ENCODE results near the gene ADRA2B.
"Not testable (repeated sequence)": the region's sequence is repeated elsewhere in the genome, so short reads cannot be mapped to it uniquely, and the experiment has no call there.

ADRA2B gene

GRCh38 chr2:96085541-96086355, 30.6 kb downstream of the ADRA2B start:
- no peak for DNase-seq

GRCh38 chr2:96084858-96085518, 31.4 kb downstream of the ADRA2B start:
- DNase-seq, result not testable (repeated sequence)

GRCh38 chr2:96083989-96084857, 32.1 kb downstream of the ADRA2B start:
- DNase-seq, result no peak

- no peak for DNase-seq
Measured at GRCh38 chr2:96083064-96083939, 33.1 kb downstream of the ADRA2B start.

- DNase-seq, result no peak
Measured at GRCh38 chr2:96082211-96083063, 33.9 kb downstream of the ADRA2B start.

- no peak for DNase-seq
Measured at GRCh38 chr2:96081042-96081441, 35.3 kb downstream of the ADRA2B start.

GRCh38 chr2:96075199-96075771, 41.1 kb downstream of the ADRA2B start:
- DNase-seq, result no peak

- DNase-seq, result no peak
Measured at GRCh38 chr2:96074156-96074555, 42.2 kb downstream of the ADRA2B start.

GRCh38 chr2:96073170-96073775, 43.1 kb downstream of the ADRA2B start:
- DNase-seq, result no peak

- DNase-seq, result no peak
Measured at GRCh38 chr2:96072746-96073145, 43.6 kb downstream of the ADRA2B start.

GRCh38 chr2:96071977-96072491, 44.3 kb downstream of the ADRA2B start:
- not testable (repeated sequence) for DNase-seq

GRCh38 chr2:96071087-96071976, 45.0 kb downstream of the ADRA2B start:
- not testable (repeated sequence) for DNase-seq

- not testable (repeated sequence) for DNase-seq
Measured at GRCh38 chr2:96070351-96070750, 46.0 kb downstream of the ADRA2B start.

- not testable (repeated sequence) for DNase-seq
Measured at GRCh38 chr2:96069878-96070277, 46.5 kb downstream of the ADRA2B start.

- not testable (repeated sequence) for DNase-seq
Measured at GRCh38 chr2:96067902-96068581, 48.3 kb downstream of the ADRA2B start.

- DNase-seq, result not testable (repeated sequence)
Measured at GRCh38 chr2:96067098-96067660, 49.2 kb downstream of the ADRA2B start.

GRCh38 chr2:96066511-96066910, 49.9 kb downstream of the ADRA2B start:
- DNase-seq, result not testable (repeated sequence)

GRCh38 chr2:96065954-96066353, 50.4 kb downstream of the ADRA2B start:
- DNase-seq, result not testable (repeated sequence)

All from stimulated activated naive CD4-positive, alpha-beta T cell treated with Interleukin-2 at 50 U/mL for 16 hours (primary cell).